ENCODE data around the gene DDX47.

Gene DDX47

GRCh38 chr12:12813120-12814101, at the start of gene DDX47:
Gene DDX47 (plus strand): TSS chr12:12813346. CDS start chr12:12813368, 22 bp downstream.
- H3K27ac Mint-ChIP-seq, result peak within 1 kb of the TSS; percentile 98
- H3K36me3 Mint-ChIP-seq, result peaks cover 60% of the 10 kb centered on the region
- H3K9me3 Mint-ChIP-seq, result no peaks in the 10 kb centered on the region
- peaks cover 55% of the 10 kb centered on the region for H3K4me1 Mint-ChIP-seq
- peak within 1 kb of the TSS; percentile 97 for H3K4me3 Mint-ChIP-seq
- ATAC-seq, result peak; percentile 96
- peak; percentile 99 for DNase-seq (ENCODE audit: low spot score in 2 of 2)

GRCh38 chr12:12764824-12765223, 48.3 kb upstream of the DDX47 start:
- no peaks in the 10 kb centered on the region for H3K36me3 Mint-ChIP-seq
- no peak overlapping the region for H3K27ac Mint-ChIP-seq
- no peak for ATAC-seq
- peaks cover 2% of the 10 kb centered on the region for H3K9me3 Mint-ChIP-seq
- H3K4me3 Mint-ChIP-seq, result no peak overlapping the region
- no peak for DNase-seq (ENCODE audit: low spot score in 2 of 2)
- H3K4me1 Mint-ChIP-seq, result peaks cover 6% of the 10 kb centered on the region

- Mint-ChIP-seq H3K4me3 (no peak overlapping the region), H3K9me3 (peaks cover 6% of the 10 kb centered on the region), H3K27ac (no peak overlapping the region), H3K36me3 (no peaks in the 10 kb centered on the region), H3K4me1 (no peaks in the 10 kb centered on the region)
- no peak for ATAC-seq
- no peak for DNase-seq (ENCODE audit: low spot score in 2 of 2)
Measured at GRCh38 chr12:12770262-12770661, 42.9 kb upstream of the DDX47 start.

- peaks cover 5% of the 10 kb centered on the region for H3K9me3 Mint-ChIP-seq
- DNase-seq (ENCODE audit: low spot score in 2 of 2) (no peak), ATAC-seq (no peak)
- H3K36me3 Mint-ChIP-seq, result no peaks in the 10 kb centered on the region
- no peaks in the 10 kb centered on the region for H3K4me1 Mint-ChIP-seq
- no peak overlapping the region for H3K27ac Mint-ChIP-seq
- H3K4me3 Mint-ChIP-seq, result no peak overlapping the region
Measured at GRCh38 chr12:12774791-12775190, 38.4 kb upstream of the DDX47 start.

- Mint-ChIP-seq H3K9me3 (no peaks in the 10 kb centered on the region), H3K4me1 (no peaks in the 10 kb centered on the region), H3K27ac (no peak overlapping the region), H3K36me3 (no peaks in the 10 kb centered on the region), H3K4me3 (no peak overlapping the region)
- DNase-seq (ENCODE audit: low spot score in 2 of 2) (no peak), ATAC-seq (no peak)
Measured at GRCh38 chr12:12776261-12776660, 36.9 kb upstream of the DDX47 start.

- DNase-seq (ENCODE audit: low spot score in 2 of 2) (no peak), ATAC-seq (no peak)
- no peaks in the 10 kb centered on the region for H3K36me3 Mint-ChIP-seq
- H3K9me3 Mint-ChIP-seq, result no peaks in the 10 kb centered on the region
- H3K4me1 Mint-ChIP-seq, result no peaks in the 10 kb centered on the region
- H3K27ac Mint-ChIP-seq, result no peak overlapping the region
- H3K4me3 Mint-ChIP-seq, result no peak overlapping the region
Measured at GRCh38 chr12:12777092-12777491, 36.1 kb upstream of the DDX47 start.

- Mint-ChIP-seq H3K9me3 (no peaks in the 10 kb centered on the region), H3K36me3 (no peaks in the 10 kb centered on the region), H3K27ac (no peak overlapping the region), H3K4me3 (no peak overlapping the region), H3K4me1 (no peaks in the 10 kb centered on the region)
- no peak for DNase-seq (ENCODE audit: low spot score in 2 of 2)
- no peak for ATAC-seq
Measured at GRCh38 chr12:12779007-12779406, 34.1 kb upstream of the DDX47 start.

- no peak overlapping the region for H3K27ac Mint-ChIP-seq
- no peaks in the 10 kb centered on the region for H3K36me3 Mint-ChIP-seq
- no peaks in the 10 kb centered on the region for H3K4me1 Mint-ChIP-seq
- DNase-seq (ENCODE audit: low spot score in 2 of 2) (no peak), ATAC-seq (no peak)
- H3K9me3 Mint-ChIP-seq, result no peaks in the 10 kb centered on the region
- H3K4me3 Mint-ChIP-seq, result no peak overlapping the region
Measured at GRCh38 chr12:12779529-12779928, 33.6 kb upstream of the DDX47 start.

GRCh38 chr12:12784116-12784515, 29.0 kb upstream of the DDX47 start:
- DNase-seq (ENCODE audit: low spot score in 2 of 2), result no peak
- Mint-ChIP-seq H3K36me3 (peaks cover 12% of the 10 kb centered on the region), H3K9me3 (no peaks in the 10 kb centered on the region), H3K4me1 (peaks cover 28% of the 10 kb centered on the region), H3K4me3 (no peak overlapping the region), H3K27ac (no peak overlapping the region)
- no peak for ATAC-seq

GRCh38 chr12:12784911-12785814, 28.0 kb upstream of the DDX47 start, which contains the start of gene APOLD1:
Gene APOLD1 (plus strand): TSS chr12:12785659. CDS start chr12:12785692, 33 bp downstream.
- peaks cover 12% of the 10 kb centered on the region for H3K36me3 Mint-ChIP-seq
- DNase-seq (ENCODE audit: low spot score in 2 of 2) (no peak), ATAC-seq (no peak)
- no peaks in the 10 kb centered on the region for H3K9me3 Mint-ChIP-seq
- H3K27ac Mint-ChIP-seq, result peak within 1 kb of the TSS; percentile 34
- H3K4me3 Mint-ChIP-seq, result peak within 1 kb of the TSS; percentile 81
- peaks cover 31% of the 10 kb centered on the region for H3K4me1 Mint-ChIP-seq

- Mint-ChIP-seq H3K4me3 (peak overlapping the region; percentile 81), H3K4me1 (peaks cover 31% of the 10 kb centered on the region), H3K9me3 (no peaks in the 10 kb centered on the region), H3K36me3 (peaks cover 12% of the 10 kb centered on the region), H3K27ac (peak overlapping the region; percentile 34)
- DNase-seq (ENCODE audit: low spot score in 2 of 2), result no peak
- peak; percentile 2 for ATAC-seq
Measured at GRCh38 chr12:12786351-12786705, 26.8 kb upstream of the DDX47 start.

- ATAC-seq, result peak; percentile 91
- H3K27ac Mint-ChIP-seq, result peak overlapping the region; percentile 92
- peaks cover 12% of the 10 kb centered on the region for H3K36me3 Mint-ChIP-seq
- DNase-seq (ENCODE audit: low spot score in 2 of 2), result peak; percentile 57 to 83
- peaks cover 31% of the 10 kb centered on the region for H3K4me1 Mint-ChIP-seq
- peak overlapping the region; percentile 81 for H3K4me3 Mint-ChIP-seq
- H3K9me3 Mint-ChIP-seq, result no peaks in the 10 kb centered on the region
Measured at GRCh38 chr12:12786706-12787601, 26.2 kb upstream of the DDX47 start.

- DNase-seq (ENCODE audit: low spot score in 2 of 2) (no peak), ATAC-seq (peak; percentile 47)
- peaks cover 31% of the 10 kb centered on the region for H3K4me1 Mint-ChIP-seq
- no peaks in the 10 kb centered on the region for H3K9me3 Mint-ChIP-seq
- H3K27ac Mint-ChIP-seq, result peak overlapping the region; percentile 92
- peaks cover 12% of the 10 kb centered on the region for H3K36me3 Mint-ChIP-seq
- peak overlapping the region; percentile 81 for H3K4me3 Mint-ChIP-seq
Measured at GRCh38 chr12:12788131-12788530, 25.0 kb upstream of the DDX47 start.

GRCh38 chr12:12788675-12789368, 24.3 kb upstream of the DDX47 start:
- H3K36me3 Mint-ChIP-seq, result peaks cover 12% of the 10 kb centered on the region
- no peaks in the 10 kb centered on the region for H3K9me3 Mint-ChIP-seq
- peak; percentile 80 for ATAC-seq

More at GRCh38 chr12:12788675-12789368, 24.3 kb upstream of the DDX47 start:
- Mint-ChIP-seq H3K27ac (peak overlapping the region; percentile 92), H3K4me3 (peak overlapping the region; percentile 81), H3K4me1 (peaks cover 31% of the 10 kb centered on the region)
- DNase-seq (ENCODE audit: low spot score in 2 of 2), result peak; percentile 43 to 71

All from stimulated activated effector memory CD8-positive, alpha-beta T cell treated with anti-CD3 and anti-CD28 coated beads, Interleukin-12 subunit alpha, Interleukin-12 subunit beta, amount 100 ng/mL, for 72 hours (primary cell).